HepG2 (cell line): ENCODE measurements around the gene BIRC5. TPM values are rescaled to one million over a fixed set of nuclear protein-coding genes. Genes with fewer than 3 reads are reported as not detected.
A peak's percentile ranks its signal among the peaks of the same experiment; 100 is the strongest.

ENCODE experiments used
- ARID2 ChIP-seq: sonication (generic); formaldehyde crosslinking; IDR thresholded peaks from 2 replicates; pipeline ENCODE4 v1.8.1; 2022; ENCODE audit warnings: mild to moderate bottlenecking, missing genetic modification reagents, borderline replicate concordance
- ATAD3A ChIP-seq: sonication (generic); formaldehyde crosslinking; IDR thresholded peaks from 2 replicates; pipeline ENCODE4 v1.4.0; 2020; ENCODE audit warnings: missing genetic modification reagents
- DDIT3 ChIP-seq: sonication (generic); formaldehyde crosslinking; IDR thresholded peaks from 2 replicates; pipeline ENCODE4 v1.4.0; 2020; ENCODE audit warnings: mild to moderate bottlenecking, missing genetic modification reagents
- ELF3 ChIP-seq: IDR thresholded peaks from 2 replicates; pipeline ENCODE4 v1.6.1; 2016; ENCODE audit warnings: missing genetic modification reagents, missing compliant biosample characterization
- FLYWCH1 ChIP-seq: sonication (generic); formaldehyde crosslinking; IDR thresholded peaks from 2 replicates; pipeline ENCODE4 v1.8.1; 2023; ENCODE audit warnings: mild to moderate bottlenecking, missing genetic modification reagents
- FOXA3 ChIP-seq: IDR thresholded peaks from 2 replicates; pipeline ENCODE4 v1.6.1; 2016; ENCODE audit warnings: missing genetic modification reagents, missing compliant biosample characterization
- FOXM1 ChIP-seq: sonication (generic); formaldehyde crosslinking; IDR thresholded peaks from 2 replicates; pipeline ENCODE4 v1.5.0; 2020; ENCODE audit warnings: missing genetic modification reagents
- FOXP4 ChIP-seq: sonication (generic); formaldehyde crosslinking; IDR thresholded peaks from 2 replicates; pipeline ENCODE4 v1.4.0; 2020; ENCODE audit warnings: missing genetic modification reagents
- GMEB2 ChIP-seq: IDR thresholded peaks from 2 replicates; pipeline ENCODE4 v1.6.1; 2016; ENCODE audit warnings: missing biosample characterization, missing genetic modification reagents, low read depth
- KAT7 ChIP-seq: IDR thresholded peaks from 2 replicates; pipeline ENCODE4 v1.6.1; 2018; ENCODE audit warnings: borderline replicate concordance, missing compliant biosample characterization
- KLF15 ChIP-seq: sonication (generic); formaldehyde crosslinking; IDR thresholded peaks from 2 replicates; pipeline ENCODE4 v1.8.1; 2023; ENCODE audit warnings: borderline replicate concordance, mild to moderate bottlenecking, inconsistent platforms, missing genetic modification reagents, mixed read lengths
- KLF6 ChIP-seq: IDR thresholded peaks from 2 replicates; pipeline ENCODE4 v1.8.0; 2016; ENCODE audit warnings: missing biosample characterization, missing genetic modification reagents
- MED1 ChIP-seq: sonication (generic); formaldehyde crosslinking; IDR thresholded peaks from 2 replicates; pipeline ENCODE4 v1.4.0; 2020; ENCODE audit warnings: missing genetic modification reagents
- NFIB ChIP-seq: sonication (generic); formaldehyde crosslinking; IDR thresholded peaks from 2 replicates; pipeline ENCODE4 v1.9.0; 2021; ENCODE audit warnings: missing genetic modification reagents, mild to moderate bottlenecking, borderline replicate concordance
- PAWR ChIP-seq: sonication (generic); formaldehyde crosslinking; IDR thresholded peaks from 2 replicates; pipeline ENCODE4 v1.4.0; 2020; ENCODE audit warnings: missing genetic modification reagents, mild to moderate bottlenecking, borderline replicate concordance
- RBAK ChIP-seq: sonication (generic); formaldehyde crosslinking; IDR thresholded peaks from 2 replicates; pipeline ENCODE4 v1.5.1; 2020; ENCODE audit warnings: mild to moderate bottlenecking, missing genetic modification reagents
- ZBTB46 ChIP-seq: sonication (generic); formaldehyde crosslinking; IDR thresholded peaks from 2 replicates; pipeline ENCODE4 v1.4.0; 2020; ENCODE audit warnings: mild to moderate bottlenecking, missing genetic modification reagents, borderline replicate concordance
- ZNF224 ChIP-seq: sonication (generic); formaldehyde crosslinking; IDR thresholded peaks from 2 replicates; pipeline ENCODE4 v1.5.0; 2020; ENCODE audit warnings: mild to moderate bottlenecking, missing genetic modification reagents
- ZNF317 ChIP-seq: sonication (generic); formaldehyde crosslinking; IDR thresholded peaks from 2 replicates; pipeline ENCODE4 v1.5.0; 2020; ENCODE audit warnings: mild to moderate bottlenecking, missing genetic modification reagents
- ZNF460 ChIP-seq: sonication (generic); formaldehyde crosslinking; IDR thresholded peaks from 2 replicates; pipeline ENCODE4 v1.5.1; 2020; ENCODE audit warnings: missing genetic modification reagents, mild to moderate bottlenecking, borderline replicate concordance
- ZNF558 ChIP-seq: sonication (generic); formaldehyde crosslinking; IDR thresholded peaks from 2 replicates; pipeline ENCODE4 v1.9.0; 2022; ENCODE audit warnings: mild to moderate bottlenecking, missing genetic modification reagents, borderline replicate concordance
- ZNF563 ChIP-seq: sonication (generic); formaldehyde crosslinking; IDR thresholded peaks from 2 replicates; pipeline ENCODE4 v1.8.0; 2022; ENCODE audit warnings: mild to moderate bottlenecking, moderate library complexity, missing genetic modification reagents
- ZNF580 ChIP-seq: IDR thresholded peaks from 2 replicates; pipeline ENCODE4 v1.6.1; 2016; ENCODE audit warnings: low read depth, borderline replicate concordance
- ZNF768 ChIP-seq: sonication (generic); formaldehyde crosslinking; IDR thresholded peaks from 2 replicates; pipeline ENCODE4 v1.4.0; 2020; ENCODE audit warnings: missing genetic modification reagents
- ZZZ3 ChIP-seq: sonication (generic); formaldehyde crosslinking; IDR thresholded peaks from 2 replicates; pipeline ENCODE4 v1.4.0; 2020; ENCODE audit warnings: missing genetic modification reagents, mild to moderate bottlenecking, borderline replicate concordance
- polyA plus RNA-seq, 8 experiments: library from polyadenylated mRNA; depleted of rRNA in 3 of 8; stranded (reverse) in 7 of 8; unstranded in 1 of 8; fragments of >200 nt; fragmentation: Illumina TruSeq in 4 of 8; extraction: Trizol in 4 of 8; gene quantifications; 2 replicates each; pipeline versions ENCODE4 v1.2.1 to v1.2.3, GENCODE V29; 2011 to 2016; ENCODE audit warnings: low read depth in 4 of 8, missing spikeins in 1 of 8, mixed read lengths in 1 of 8; ENCODE audit not compliant: insufficient read depth in 1 of 8
- total RNA-seq, 5 experiments: library from RNA; depleted of rRNA; stranded (reverse); fragments of >200 nt; fragmentation: Illumina TruSeq; extraction: Trizol; gene quantifications; 2 replicates each; pipeline ENCODE4 v1.2.3, GENCODE V29; 2016; ENCODE audit warnings: low read depth in 1 of 5

Gene BIRC5
- total and polyA plus RNA-seq, 2 of the 13 experiments (the other 11 are each of a cell fraction or from before 2014, with no cell fraction given) = 30.3 to 135 TPM

- TF ChIP-seq ZNF317 = no peak
- no peak for TF ChIP-seq ZNF563 (CRISPR knock-in tag)
- TF ChIP-seq ZZZ3 (CRISPR knock-in tag) = no peak
- no peak for TF ChIP-seq ZNF460 (CRISPR knock-in tag)
- TF ChIP-seq PAWR (CRISPR knock-in tag) = no peak
- no peak for TF ChIP-seq NFIB (CRISPR knock-in tag)
- no peak for TF ChIP-seq ZBTB46
- no peak for TF ChIP-seq FOXM1 (CRISPR knock-in tag)
- TF ChIP-seq FOXA3 (CRISPR knock-in tag) = peak; percentile 59
- peak; percentile 43; the same call in 1 of the 2 replicates for TF ChIP-seq FOXP4 (CRISPR knock-in tag)
- TF ChIP-seq KAT7 = peak; percentile 47; the same call in 1 of the 2 replicates
- peak; percentile 79; the same call in 1 of the 2 replicates for TF ChIP-seq KLF6
- TF ChIP-seq ZNF224 (CRISPR knock-in tag) = no peak
- no peak for TF ChIP-seq RBAK (CRISPR knock-in tag)
- TF ChIP-seq ZNF558 = no peak
- TF ChIP-seq GMEB2 (CRISPR knock-in tag) = 0 out of 2 replicates have a peak, but pooled peaks have one; percentile 49
- no peak for TF ChIP-seq DDIT3 (CRISPR knock-in tag)
- TF ChIP-seq MED1 = peak; percentile 60
- TF ChIP-seq FLYWCH1 = no peak
- TF ChIP-seq ELF3 = peak; percentile 83
- no peak; the same call in 1 of the 2 replicates for TF ChIP-seq ZNF768 (CRISPR knock-in tag)
- no peak for TF ChIP-seq ATAD3A (CRISPR knock-in tag)
- no peak for TF ChIP-seq KLF15
- no peak for TF ChIP-seq ARID2 (CRISPR knock-in tag)
- peak; percentile 97; the same call in 1 of the 2 replicates for TF ChIP-seq ZNF580
Measured at GRCh38 chr17:78250891-78251772, 37.1 kb downstream of the BIRC5 start (continued).
